ENCODE results near the gene NT5M. TPM values are rescaled to one million over a fixed set of nuclear protein-coding genes. Genes with fewer than 3 reads are reported as not detected.
A peak's percentile ranks its signal among the peaks of the same experiment; 100 is the strongest.

Gene NT5M
- total and polyA plus RNA-seq, 9 of the 15 experiments (the other 6 are each of a cell fraction or from before 2014, with no cell fraction given): 0.24 to 10.1 (median 3.4) TPM

DNA sequence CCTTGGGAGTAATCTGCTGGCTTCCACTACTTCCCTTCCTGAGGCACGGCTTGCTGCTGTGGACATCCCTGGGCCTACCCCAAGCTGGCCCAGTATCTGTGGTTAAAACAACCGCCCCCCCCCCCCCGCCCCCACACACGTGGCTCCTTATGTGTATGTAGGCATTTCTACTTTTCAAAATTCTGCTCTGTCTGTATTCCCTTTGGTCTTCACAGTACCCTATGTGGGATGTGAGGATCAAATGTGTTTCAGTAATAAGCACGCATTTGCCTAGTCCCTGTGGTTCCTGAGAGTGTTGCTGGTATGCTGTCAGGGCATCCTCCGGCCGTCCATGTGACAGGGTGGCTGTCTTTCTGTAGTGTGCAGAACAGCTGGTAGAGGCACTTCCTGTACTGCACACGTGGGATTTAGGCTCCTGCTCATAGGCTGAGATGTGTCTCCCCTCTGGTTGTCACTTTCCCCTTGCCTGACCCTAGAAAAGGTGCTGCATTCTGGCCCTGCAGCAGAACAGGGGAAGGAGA, 2.2 kb downstream of the NT5M start (continued):
- no peak for TF ChIP-seq CREBBP (IDR thresholded peaks at IDR 0.05; ENCODE audit: low read depth, low read length)
- TF ChIP-seq, protein P1, sequence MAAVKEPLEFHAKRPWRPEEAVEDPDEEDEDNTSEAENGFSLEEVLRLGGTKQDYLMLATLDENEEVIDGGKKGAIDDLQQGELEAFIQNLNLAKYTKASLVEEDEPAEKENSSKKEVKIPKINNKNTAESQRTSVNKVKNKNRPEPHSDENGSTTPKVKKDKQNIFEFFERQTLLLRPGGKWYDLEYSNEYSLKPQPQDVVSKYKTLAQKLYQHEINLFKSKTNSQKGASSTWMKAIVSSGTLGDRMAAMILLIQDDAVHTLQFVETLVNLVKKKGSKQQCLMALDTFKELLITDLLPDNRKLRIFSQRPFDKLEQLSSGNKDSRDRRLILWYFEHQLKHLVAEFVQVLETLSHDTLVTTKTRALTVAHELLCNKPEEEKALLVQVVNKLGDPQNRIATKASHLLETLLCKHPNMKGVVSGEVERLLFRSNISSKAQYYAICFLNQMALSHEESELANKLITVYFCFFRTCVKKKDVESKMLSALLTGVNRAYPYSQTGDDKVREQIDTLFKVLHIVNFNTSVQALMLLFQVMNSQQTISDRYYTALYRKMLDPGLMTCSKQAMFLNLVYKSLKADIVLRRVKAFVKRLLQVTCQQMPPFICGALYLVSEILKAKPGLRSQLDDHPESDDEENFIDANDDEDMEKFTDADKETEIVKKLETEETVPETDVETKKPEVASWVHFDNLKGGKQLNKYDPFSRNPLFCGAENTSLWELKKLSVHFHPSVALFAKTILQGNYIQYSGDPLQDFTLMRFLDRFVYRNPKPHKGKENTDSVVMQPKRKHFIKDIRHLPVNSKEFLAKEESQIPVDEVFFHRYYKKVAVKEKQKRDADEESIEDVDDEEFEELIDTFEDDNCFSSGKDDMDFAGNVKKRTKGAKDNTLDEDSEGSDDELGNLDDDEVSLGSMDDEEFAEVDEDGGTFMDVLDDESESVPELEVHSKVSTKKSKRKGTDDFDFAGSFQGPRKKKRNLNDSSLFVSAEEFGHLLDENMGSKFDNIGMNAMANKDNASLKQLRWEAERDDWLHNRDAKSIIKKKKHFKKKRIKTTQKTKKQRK (IDR thresholded peaks at IDR 0.05; ENCODE audit: borderline replicate concordance, low read depth, low read length): no peak
- TF ChIP-seq, protein P2, sequence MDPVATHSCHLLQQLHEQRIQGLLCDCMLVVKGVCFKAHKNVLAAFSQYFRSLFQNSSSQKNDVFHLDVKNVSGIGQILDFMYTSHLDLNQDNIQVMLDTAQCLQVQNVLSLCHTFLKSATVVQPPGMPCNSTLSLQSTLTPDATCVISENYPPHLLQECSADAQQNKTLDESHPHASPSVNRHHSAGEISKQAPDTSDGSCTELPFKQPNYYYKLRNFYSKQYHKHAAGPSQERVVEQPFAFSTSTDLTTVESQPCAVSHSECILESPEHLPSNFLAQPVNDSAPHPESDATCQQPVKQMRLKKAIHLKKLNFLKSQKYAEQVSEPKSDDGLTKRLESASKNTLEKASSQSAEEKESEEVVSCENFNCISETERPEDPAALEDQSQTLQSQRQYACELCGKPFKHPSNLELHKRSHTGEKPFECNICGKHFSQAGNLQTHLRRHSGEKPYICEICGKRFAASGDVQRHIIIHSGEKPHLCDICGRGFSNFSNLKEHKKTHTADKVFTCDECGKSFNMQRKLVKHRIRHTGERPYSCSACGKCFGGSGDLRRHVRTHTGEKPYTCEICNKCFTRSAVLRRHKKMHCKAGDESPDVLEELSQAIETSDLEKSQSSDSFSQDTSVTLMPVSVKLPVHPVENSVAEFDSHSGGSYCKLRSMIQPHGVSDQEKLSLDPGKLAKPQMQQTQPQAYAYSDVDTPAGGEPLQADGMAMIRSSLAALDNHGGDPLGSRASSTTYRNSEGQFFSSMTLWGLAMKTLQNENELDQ (CRISPR knock-in tag; IDR thresholded peaks at IDR 0.05; ENCODE audit: borderline replicate concordance): no peak
- TF ChIP-seq SMAD1 (IDR thresholded peaks at IDR 0.05; ENCODE audit: low read depth, low read length, partially characterized antibody): no peak
- TF ChIP-seq, protein P3, sequence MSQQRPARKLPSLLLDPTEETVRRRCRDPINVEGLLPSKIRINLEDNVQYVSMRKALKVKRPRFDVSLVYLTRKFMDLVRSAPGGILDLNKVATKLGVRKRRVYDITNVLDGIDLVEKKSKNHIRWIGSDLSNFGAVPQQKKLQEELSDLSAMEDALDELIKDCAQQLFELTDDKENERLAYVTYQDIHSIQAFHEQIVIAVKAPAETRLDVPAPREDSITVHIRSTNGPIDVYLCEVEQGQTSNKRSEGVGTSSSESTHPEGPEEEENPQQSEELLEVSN (IDR thresholded peaks at IDR 0.05; ENCODE audit: borderline replicate concordance in 1 of 2, extremely low read depth in 1 of 2, insufficient read depth in 1 of 2, insufficient read length in 1 of 2, low read depth in 1 of 2, low read length in 1 of 2, poor library complexity in 1 of 2, severe bottlenecking in 1 of 2): no peak
- no peak for TF ChIP-seq ZNF707 (CRISPR knock-in tag; conservative IDR thresholded peaks at IDR 0.05)
- TF ChIP-seq THRA (IDR thresholded peaks at IDR 0.05): no peak
- no peak for TF ChIP-seq LEF1 (IDR thresholded peaks at IDR 0.05)
- 0 out of 2 replicates have a peak, but pooled peaks have one; percentile 20 for TF ChIP-seq NCOR1 (IDR thresholded peaks at IDR 0.05)
- peak; percentile 98 for TF ChIP-seq DACH1 (IDR thresholded peaks at IDR 0.05; ENCODE audit: partially characterized antibody)
- no peak for TF ChIP-seq ZNF239 (CRISPR knock-in tag; IDR thresholded peaks at IDR 0.05)
- no peak for TF ChIP-seq ZNF121 (CRISPR knock-in tag; conservative IDR thresholded peaks at IDR 0.05)
- TF ChIP-seq, protein P4, sequence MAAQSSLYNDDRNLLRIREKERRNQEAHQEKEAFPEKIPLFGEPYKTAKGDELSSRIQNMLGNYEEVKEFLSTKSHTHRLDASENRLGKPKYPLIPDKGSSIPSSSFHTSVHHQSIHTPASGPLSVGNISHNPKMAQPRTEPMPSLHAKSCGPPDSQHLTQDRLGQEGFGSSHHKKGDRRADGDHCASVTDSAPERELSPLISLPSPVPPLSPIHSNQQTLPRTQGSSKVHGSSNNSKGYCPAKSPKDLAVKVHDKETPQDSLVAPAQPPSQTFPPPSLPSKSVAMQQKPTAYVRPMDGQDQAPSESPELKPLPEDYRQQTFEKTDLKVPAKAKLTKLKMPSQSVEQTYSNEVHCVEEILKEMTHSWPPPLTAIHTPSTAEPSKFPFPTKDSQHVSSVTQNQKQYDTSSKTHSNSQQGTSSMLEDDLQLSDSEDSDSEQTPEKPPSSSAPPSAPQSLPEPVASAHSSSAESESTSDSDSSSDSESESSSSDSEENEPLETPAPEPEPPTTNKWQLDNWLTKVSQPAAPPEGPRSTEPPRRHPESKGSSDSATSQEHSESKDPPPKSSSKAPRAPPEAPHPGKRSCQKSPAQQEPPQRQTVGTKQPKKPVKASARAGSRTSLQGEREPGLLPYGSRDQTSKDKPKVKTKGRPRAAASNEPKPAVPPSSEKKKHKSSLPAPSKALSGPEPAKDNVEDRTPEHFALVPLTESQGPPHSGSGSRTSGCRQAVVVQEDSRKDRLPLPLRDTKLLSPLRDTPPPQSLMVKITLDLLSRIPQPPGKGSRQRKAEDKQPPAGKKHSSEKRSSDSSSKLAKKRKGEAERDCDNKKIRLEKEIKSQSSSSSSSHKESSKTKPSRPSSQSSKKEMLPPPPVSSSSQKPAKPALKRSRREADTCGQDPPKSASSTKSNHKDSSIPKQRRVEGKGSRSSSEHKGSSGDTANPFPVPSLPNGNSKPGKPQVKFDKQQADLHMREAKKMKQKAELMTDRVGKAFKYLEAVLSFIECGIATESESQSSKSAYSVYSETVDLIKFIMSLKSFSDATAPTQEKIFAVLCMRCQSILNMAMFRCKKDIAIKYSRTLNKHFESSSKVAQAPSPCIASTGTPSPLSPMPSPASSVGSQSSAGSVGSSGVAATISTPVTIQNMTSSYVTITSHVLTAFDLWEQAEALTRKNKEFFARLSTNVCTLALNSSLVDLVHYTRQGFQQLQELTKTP (IDR thresholded peaks at IDR 0.05; ENCODE audit: low read depth in 1 of 2, partially characterized antibody in 2 of 2): no peak
- TF ChIP-seq POLR2AphosphoS2 (IDR thresholded peaks at IDR 0.05; ENCODE audit: low read length): no peak
- TF ChIP-seq CXXC5 (CRISPR knock-in tag; IDR thresholded peaks at IDR 0.05): no peak

Data from K562 (cell line).